ENCODE measurements around the gene MIDN. TPM values are rescaled to one million over a fixed set of nuclear protein-coding genes. Genes with fewer than 3 reads are reported as not detected.

MIDN gene
- polyA plus RNA-seq, 2 of the 4 experiments (the other 2 are of a cell fraction) = 9.1 to 31.4 TPM

GRCh38 chr19:1205114-1206099 lies 43.0 kb upstream of the MIDN start, which contains the start of gene STK11 (continued):
- TF ChIP-seq ELK1 (IDR thresholded peaks at IDR 0.05; ENCODE audit: low read depth, low read length) (no peak), CEBPB (IDR thresholded peaks at IDR 0.05) (no peak), MAFK (IDR thresholded peaks at IDR 0.05; ENCODE audit: partially characterized antibody) (no peak), RARB (CRISPR knock-in tag; IDR thresholded peaks at IDR 0.05) (no peak), HMGXB4 (CRISPR knock-in tag; IDR thresholded peaks at IDR 0.05; ENCODE audit: borderline replicate concordance) (no peak), MAX (IDR thresholded peaks at IDR 0.05) (peak; percentile 59), POLR2A (IDR thresholded peaks at IDR 0.05; ENCODE audit: low read length) (peak; percentile 20), ESRRA (IDR thresholded peaks at IDR 0.05; ENCODE audit: borderline replicate concordance, low read length) (no peak), HOXB5 (CRISPR knock-in tag; IDR thresholded peaks at IDR 0.05) (no peak), HDAC2 (IDR thresholded peaks at IDR 0.05) (no peak), CBX8 (IDR thresholded peaks at IDR 0.05) (no peak), BHLHE40 (IDR thresholded peaks at IDR 0.05; ENCODE audit: low read depth, low read length) (no peak)
- TF ChIP-seq, protein P1, sequence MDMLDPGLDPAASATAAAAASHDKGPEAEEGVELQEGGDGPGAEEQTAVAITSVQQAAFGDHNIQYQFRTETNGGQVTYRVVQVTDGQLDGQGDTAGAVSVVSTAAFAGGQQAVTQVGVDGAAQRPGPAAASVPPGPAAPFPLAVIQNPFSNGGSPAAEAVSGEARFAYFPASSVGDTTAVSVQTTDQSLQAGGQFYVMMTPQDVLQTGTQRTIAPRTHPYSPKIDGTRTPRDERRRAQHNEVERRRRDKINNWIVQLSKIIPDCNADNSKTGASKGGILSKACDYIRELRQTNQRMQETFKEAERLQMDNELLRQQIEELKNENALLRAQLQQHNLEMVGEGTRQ (IDR thresholded peaks at IDR 0.05) = no peak
- TF ChIP-seq, protein P2, sequence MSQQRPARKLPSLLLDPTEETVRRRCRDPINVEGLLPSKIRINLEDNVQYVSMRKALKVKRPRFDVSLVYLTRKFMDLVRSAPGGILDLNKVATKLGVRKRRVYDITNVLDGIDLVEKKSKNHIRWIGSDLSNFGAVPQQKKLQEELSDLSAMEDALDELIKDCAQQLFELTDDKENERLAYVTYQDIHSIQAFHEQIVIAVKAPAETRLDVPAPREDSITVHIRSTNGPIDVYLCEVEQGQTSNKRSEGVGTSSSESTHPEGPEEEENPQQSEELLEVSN (IDR thresholded peaks at IDR 0.05; ENCODE audit: borderline replicate concordance, low read depth) = peak; percentile 77

DNA sequence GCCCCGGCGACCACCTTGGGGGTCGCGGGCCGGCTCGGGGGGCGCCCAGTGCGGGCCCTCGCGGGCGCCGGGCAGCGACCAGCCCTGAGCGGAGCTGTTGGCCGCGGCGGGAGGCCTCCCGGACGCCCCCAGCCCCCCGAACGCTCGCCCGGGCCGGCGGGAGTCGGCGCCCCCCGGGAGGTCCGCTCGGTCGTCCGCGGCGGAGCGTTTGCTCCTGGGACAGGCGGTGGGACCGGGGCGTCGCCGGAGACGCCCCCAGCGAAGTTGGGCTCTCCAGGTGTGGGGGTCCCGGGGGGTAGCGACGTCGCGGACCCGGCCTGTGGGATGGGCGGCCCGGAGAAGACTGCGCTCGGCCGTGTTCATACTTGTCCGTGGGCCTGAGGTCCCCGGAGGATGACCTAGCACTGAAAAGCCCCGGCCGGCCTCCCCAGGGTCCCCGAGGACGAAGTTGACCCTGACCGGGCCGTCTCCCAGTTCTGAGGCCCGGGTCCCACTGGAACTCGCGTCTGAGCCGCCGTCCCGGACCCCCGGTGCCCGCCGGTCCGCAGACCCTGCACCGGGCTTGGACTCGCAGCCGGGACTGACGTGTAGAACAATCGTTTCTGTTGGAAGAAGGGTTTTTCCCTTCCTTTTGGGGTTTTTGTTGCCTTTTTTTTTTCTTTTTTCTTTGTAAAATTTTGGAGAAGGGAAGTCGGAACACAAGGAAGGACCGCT lies 42.1 kb upstream of the MIDN start:
- no peaks in the 10 kb centered on the region for H3K9me3 ChIP-seq
- ATAC-seq (no peak), DNase-seq (ENCODE audit: low read depth in 1 of 2, low spot score in 1 of 2) (no peak), FAIRE-seq (no peak)
- POLR2A ChIA-PET = no interaction called here
- peak overlapping the region; percentile 95 to 100 for H3K27ac ChIP-seq
- TF ChIP-seq SMC3 (IDR thresholded peaks at IDR 0.05) (no peak), RNF2 (IDR thresholded peaks at IDR 0.05; ENCODE audit: borderline replicate concordance, low read depth) (peak; percentile 36; the same call in 1 of the 2 replicates), CHD2 (IDR thresholded peaks at IDR 0.05; ENCODE audit: low read length, partially characterized antibody) (no peak)
- H3K4me1 ChIP-seq = peaks cover 24% of the 10 kb centered on the region
- CTCF ChIA-PET = interaction anchor here (0.9 to 1.2 kb wide), 2 partner anchors 28 to 38 kb away, joined by 3 to 4 read pairs; no protein-coding TSS in a partner anchor
- peak overlapping the region; percentile 97 for H3K4me3 ChIP-seq
- 8% methylated on average over 16 of the region's 78 CpGs for WGBS (ENCODE audit: missing lambda C conversion rate)
- peak overlapping the region; percentile 84 for H3K4me2 ChIP-seq

Data from A549 (cell line).